ENCODE data around the gene DPPA3.

- TF ChIP-seq CTCF (IDR thresholded peaks at IDR 0.05): no peak
- no peak for TF ChIP-seq POLR2A (IDR thresholded peaks at IDR 0.05)
These were observed 47.5 kb downstream of the DPPA3 start for GRCh38 chr12:7758766-7759140.
